Measurements from ENCODE around the gene NRG2. TPM values are rescaled to one million over a fixed set of nuclear protein-coding genes. Genes with fewer than 3 reads are reported as not detected.

The NRG2 gene
- polyA plus RNA-seq, 1 of the 3 experiments (the other 2 are of a cell fraction) = 3.7 TPM

- CTCF ChIA-PET = interaction anchor here (0.9 to 17.2 kb wide), 10 partner anchors 10 to 283 kb away, joined by 3 to 225 read pairs (median 10); no protein-coding TSS in a partner anchor
- Histone ChIP-seq H3K27me3 (ENCODE audit: insufficient read depth) (no peaks in the 10 kb centered on the region), H3K9ac (no peak overlapping the region), H4K20me1 (ENCODE audit: insufficient read depth) (no peaks in the 10 kb centered on the region), H3K36me3 (replicated peaks in 1 of 2; ENCODE audit: control insufficient read depth in 1 of 2, insufficient read depth in 2 of 2, low read length in 1 of 2) (no peaks in the 10 kb centered on the region), H3K4me2 (no peak overlapping the region), H3F3A (replicated peaks; ENCODE audit: insufficient read depth) (no peaks in the 10 kb centered on the region), H3K4me1 (ENCODE audit: control insufficient read depth in 1 of 2, insufficient read depth in 2 of 2, low read depth in 1 of 2, low read length in 1 of 2) (peaks cover 0 to 2% of the 10 kb centered on the region in 2 experiments; a peak in 1 of 4 replicates), H3K79me2 (ENCODE audit: insufficient read depth) (no peaks in the 10 kb centered on the region), H3K9me3 (no peaks in the 10 kb centered on the region), H2AFZ (ENCODE audit: low read depth) (no peak overlapping the region), H3K4me3 (ENCODE audit: low read depth in 2 of 2, low read length in 1 of 2) (no peak overlapping the region), H3K27ac (ENCODE audit: low read depth in 2 of 2, low read length in 1 of 2) (no peak overlapping the region), H3K9me2 (no peaks in the 10 kb centered on the region)
- POLR2A ChIA-PET = no interaction called here
- DNase-seq = no peak
- TF ChIP-seq TEAD4 (IDR thresholded peaks at IDR 0.05; ENCODE audit: borderline replicate concordance, insufficient read depth) = no peak
- TF ChIP-seq SMC3 (IDR thresholded peaks at IDR 0.05; ENCODE audit: low read depth, low read length) = no peak
- no peak for TF ChIP-seq CTCF (IDR thresholded peaks at IDR 0.05)
- TF ChIP-seq GABPA (IDR thresholded peaks at IDR 0.05; ENCODE audit: low read depth) = no peak
- TF ChIP-seq RCOR1 (IDR thresholded peaks at IDR 0.05; ENCODE audit: low read length) = no peak
- no peak for TF ChIP-seq RXRA (IDR thresholded peaks at IDR 0.05; ENCODE audit: borderline replicate concordance, low read depth)
- TF ChIP-seq RAD21 (IDR thresholded peaks at IDR 0.05; ENCODE audit: low read length) = no peak
- no peak for TF ChIP-seq IRF3 (IDR thresholded peaks at IDR 0.05; ENCODE audit: low read depth, low read length)
- 90% methylated on average over 2 of the region's 2 CpGs for WGBS (ENCODE audit: low lambda C conversion rate)
These were observed 180.8 kb downstream of the NRG2 start for GRCh38 chr5:139862313-139862712.

GRCh38 chr5:139861889-139862207, 181.3 kb downstream of the NRG2 start:
- Histone ChIP-seq H2AFZ (ENCODE audit: low read depth) (no peak overlapping the region), H3K4me1 (ENCODE audit: control insufficient read depth in 1 of 2, insufficient read depth in 2 of 2, low read depth in 1 of 2, low read length in 1 of 2) (peaks cover 0 to 2% of the 10 kb centered on the region in 2 experiments; a peak in 1 of 4 replicates), H3K27me3 (ENCODE audit: insufficient read depth) (no peaks in the 10 kb centered on the region), H3K9me2 (no peaks in the 10 kb centered on the region), H3K36me3 (replicated peaks in 1 of 2; ENCODE audit: control insufficient read depth in 1 of 2, insufficient read depth in 2 of 2, low read length in 1 of 2) (no peaks in the 10 kb centered on the region), H3K27ac (ENCODE audit: low read depth in 2 of 2, low read length in 1 of 2) (no peak overlapping the region), H3K79me2 (ENCODE audit: insufficient read depth) (no peaks in the 10 kb centered on the region), H4K20me1 (ENCODE audit: insufficient read depth) (no peaks in the 10 kb centered on the region), H3K4me2 (no peak overlapping the region), H3K4me3 (ENCODE audit: low read depth in 2 of 2, low read length in 1 of 2) (no peak overlapping the region), H3K9me3 (no peaks in the 10 kb centered on the region), H3K9ac (no peak overlapping the region), H3F3A (replicated peaks; ENCODE audit: insufficient read depth) (no peaks in the 10 kb centered on the region)
- 90% methylated on average over 4 of the region's 4 CpGs for WGBS (ENCODE audit: low lambda C conversion rate)
- CTCF ChIA-PET = interaction anchor here (0.8 to 17.2 kb wide), 11 partner anchors 9 to 139 kb away, joined by 3 to 225 read pairs (median 8); no protein-coding TSS in a partner anchor
- no peak for DNase-seq
- POLR2A ChIA-PET = no interaction called here
- TF ChIP-seq ZBTB33 (IDR thresholded peaks at IDR 0.05; ENCODE audit: borderline replicate concordance, low read depth) = no peak
- no peak for TF ChIP-seq NFIC (IDR thresholded peaks at IDR 0.05; ENCODE audit: borderline replicate concordance)
- no peak for TF ChIP-seq RAD21 (IDR thresholded peaks at IDR 0.05; ENCODE audit: low read length)
